Sigmoid colon (tissue), 4 donors: ENCODE data around the gene CDCA4.

ENCODE experiments used
- CTCF ChIP-seq, 4 experiments: fragments of 450-650 bp in 3 of 4; fragments of 200-600 bp in 1 of 4; IDR thresholded peaks; one replicate each; pipeline ENCODE4 v1.5.1; 2016 to 2019; ENCODE audit warnings: antibody characterized with exemption in 4 of 4, mild to moderate bottlenecking in 3 of 4, moderate library complexity in 2 of 4
- EP300 ChIP-seq, 4 donors: sonication (generic); formaldehyde crosslinking; IDR thresholded peaks; one replicate each; pipeline ENCODE4 v1.6.1; 2017; ENCODE audit warnings: antibody characterized with exemption in 4 of 4
- POLR2A ChIP-seq, 2 donors: fragments of 450-650 bp; IDR thresholded peaks; one replicate each; pipeline ENCODE4 v1.6.1; 2016; ENCODE audit warnings: antibody characterized with exemption in 2 of 2, mild to moderate bottlenecking in 2 of 2, moderate library complexity in 2 of 2
- POLR2AphosphoS5 ChIP-seq, 4 donors: sonication (generic); formaldehyde crosslinking; IDR thresholded peaks; one replicate each; pipeline ENCODE4 v1.6.1; 2017; ENCODE audit warnings: antibody characterized with exemption in 4 of 4

GRCh38 chr14:105012171-105012985 lies 8.5 kb downstream of the CDCA4 start:
- TF ChIP-seq CTCF (IDR thresholded peaks at IDR 0.05) (peak; percentile 25 to 55 (median 37)), POLR2A (IDR thresholded peaks at IDR 0.05) (no peak), EP300 (IDR thresholded peaks at IDR 0.05) (no peak), POLR2AphosphoS5 (IDR thresholded peaks at IDR 0.05) (no peak)
